ENCODE measurements around the gene SF3A1.

- peak; percentile 88 for TF ChIP-seq CTCF (IDR thresholded peaks at IDR 0.05; ENCODE audit: insufficient read depth, low read length)
- no peak for TF ChIP-seq POLR2AphosphoS5 (IDR thresholded peaks at IDR 0.05; ENCODE audit: low read depth)
These were observed 69.7 kb downstream of the SF3A1 start for GRCh38 chr22:30286813-30287647.

Measured in HL-60 (cell line).